Vagina (tissue), 2 donors: ENCODE measurements around the gene MSL2.

Experiments
- POLR2AphosphoS5 ChIP-seq, 2 donors: sonication (generic); formaldehyde crosslinking; IDR thresholded peaks; one replicate each; pipeline ENCODE4 v1.9.0; 2017; ENCODE audit warnings: antibody characterized with exemption in 2 of 2, mild to moderate bottlenecking in 2 of 2, low read depth in 1 of 2; ENCODE audit not compliant: insufficient read depth in 1 of 2
- TF ChIP-seq, protein P1 (sequence below), 3 experiments: fragments of 450-650 bp in 2 of 3; fragments of 200-600 bp in 1 of 3; sonication (generic) in 1 of 3; IDR thresholded peaks; one replicate each; pipeline ENCODE4 v1.5.1; 2017 to 2019; ENCODE audit warnings: antibody characterized with exemption in 3 of 3, mild to moderate bottlenecking in 2 of 3, moderate library complexity in 2 of 3

DNA sequence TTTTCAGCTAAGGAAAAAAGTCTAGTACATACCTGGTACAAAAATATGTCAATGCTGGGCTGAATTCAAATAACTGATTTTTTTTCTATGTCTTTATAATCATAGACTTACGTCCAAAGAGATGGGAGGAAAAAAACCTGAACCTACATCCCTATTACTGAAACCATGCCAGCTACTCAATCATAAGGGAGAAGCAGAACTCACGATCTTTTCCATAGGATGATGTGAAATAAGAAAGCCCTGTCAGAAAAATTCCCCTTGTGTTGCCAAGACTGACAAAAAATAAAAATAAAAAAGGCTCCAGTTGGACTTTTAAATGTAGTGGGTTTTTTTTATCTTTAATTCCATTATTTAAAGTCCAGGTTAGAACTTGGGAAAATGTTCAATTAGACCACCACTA, 3.3 kb downstream of the MSL2 start:
- TF ChIP-seq, protein P1, sequence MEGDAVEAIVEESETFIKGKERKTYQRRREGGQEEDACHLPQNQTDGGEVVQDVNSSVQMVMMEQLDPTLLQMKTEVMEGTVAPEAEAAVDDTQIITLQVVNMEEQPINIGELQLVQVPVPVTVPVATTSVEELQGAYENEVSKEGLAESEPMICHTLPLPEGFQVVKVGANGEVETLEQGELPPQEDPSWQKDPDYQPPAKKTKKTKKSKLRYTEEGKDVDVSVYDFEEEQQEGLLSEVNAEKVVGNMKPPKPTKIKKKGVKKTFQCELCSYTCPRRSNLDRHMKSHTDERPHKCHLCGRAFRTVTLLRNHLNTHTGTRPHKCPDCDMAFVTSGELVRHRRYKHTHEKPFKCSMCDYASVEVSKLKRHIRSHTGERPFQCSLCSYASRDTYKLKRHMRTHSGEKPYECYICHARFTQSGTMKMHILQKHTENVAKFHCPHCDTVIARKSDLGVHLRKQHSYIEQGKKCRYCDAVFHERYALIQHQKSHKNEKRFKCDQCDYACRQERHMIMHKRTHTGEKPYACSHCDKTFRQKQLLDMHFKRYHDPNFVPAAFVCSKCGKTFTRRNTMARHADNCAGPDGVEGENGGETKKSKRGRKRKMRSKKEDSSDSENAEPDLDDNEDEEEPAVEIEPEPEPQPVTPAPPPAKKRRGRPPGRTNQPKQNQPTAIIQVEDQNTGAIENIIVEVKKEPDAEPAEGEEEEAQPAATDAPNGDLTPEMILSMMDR (IDR thresholded peaks at IDR 0.05), result no peak
- no peak for TF ChIP-seq POLR2AphosphoS5 (IDR thresholded peaks at IDR 0.05; ENCODE audit: insufficient read depth in 1 of 2, low read depth in 1 of 2)
